Measurements from ENCODE around the gene WASL.

Gene WASL

DNA sequence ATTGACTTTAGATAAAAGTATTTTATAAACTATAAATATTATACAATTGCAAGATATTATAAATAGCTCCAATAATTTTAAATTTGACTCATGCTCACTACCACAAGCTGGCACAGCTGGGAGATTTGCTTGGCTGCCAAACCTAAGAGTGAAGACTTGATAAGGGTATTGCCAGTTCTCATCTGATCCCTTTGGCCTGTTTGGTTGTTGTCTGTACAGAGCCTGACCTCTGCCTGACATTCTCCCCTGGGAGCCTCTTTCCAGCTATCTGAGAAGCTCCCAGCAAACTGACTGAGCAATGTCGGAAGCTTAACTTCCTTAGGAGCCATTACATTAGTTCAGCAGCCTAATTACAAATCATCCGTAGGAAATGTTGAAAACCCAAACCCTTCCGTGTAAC is 103.3 kb downstream of the WASL start:
- Histone ChIP-seq H3K9ac (ENCODE audit: low read length) (no peak overlapping the region), H2AFZ (ENCODE audit: insufficient read depth, low read length, poor library complexity) (no peak overlapping the region), H3K23ac (ENCODE audit: low read length) (no peak overlapping the region), H3K14ac (ENCODE audit: low read length) (no peak overlapping the region), H3K4ac (ENCODE audit: low read depth, low read length) (no peak overlapping the region), H3K36me3 (ENCODE audit: control insufficient read depth in 1 of 2, insufficient read depth in 2 of 2, low read length in 2 of 2) (no peaks in the 10 kb centered on the region), H3K18ac (ENCODE audit: low read length) (no peak overlapping the region), H3K4me3 (ENCODE audit: low read depth, low read length) (no peak overlapping the region), H2AK5ac (ENCODE audit: low read length) (no peak overlapping the region), H4K8ac (ENCODE audit: low read depth, low read length) (no peak overlapping the region), H2BK120ac (ENCODE audit: insufficient read depth, low read length, poor library complexity) (peak overlapping the region; percentile 79), H3K79me1 (ENCODE audit: low read length) (peaks cover 39% of the 10 kb centered on the region), H3K79me2 (ENCODE audit: control insufficient read depth, insufficient read depth, low read length, poor library complexity) (peaks cover 2% of the 10 kb centered on the region), H4K91ac (ENCODE audit: low read depth, low read length) (peak overlapping the region; percentile 91), H3K9me3 (ENCODE audit: insufficient read depth, low read depth, low read length) (no peaks in the 10 kb centered on the region), H2BK12ac (ENCODE audit: low read length) (peak overlapping the region; percentile 67), H3K27ac (ENCODE audit: low read depth, low read length) (peak overlapping the region; percentile 74), H4K12ac (ENCODE audit: low read depth, low read length) (no peak overlapping the region), H2BK5ac (ENCODE audit: low read depth, low read length, poor library complexity) (peak overlapping the region; percentile 58), H3K4me2 (ENCODE audit: low read length) (no peak overlapping the region), H3K4me1 (ENCODE audit: control insufficient read depth in 1 of 2, insufficient read depth in 2 of 2, low read length in 2 of 2) (peaks cover 22 to 24% of the 10 kb centered on the region in 2 experiments), H3K27me3 (ENCODE audit: insufficient read depth, low read length) (no peaks in the 10 kb centered on the region)
- no CpG with 5 or more reads among the region's 3 CpGs for WGBS (ENCODE audit: extremely low coverage, insufficient coverage, insufficient read length)
- no peak for DNase-seq

DNA sequence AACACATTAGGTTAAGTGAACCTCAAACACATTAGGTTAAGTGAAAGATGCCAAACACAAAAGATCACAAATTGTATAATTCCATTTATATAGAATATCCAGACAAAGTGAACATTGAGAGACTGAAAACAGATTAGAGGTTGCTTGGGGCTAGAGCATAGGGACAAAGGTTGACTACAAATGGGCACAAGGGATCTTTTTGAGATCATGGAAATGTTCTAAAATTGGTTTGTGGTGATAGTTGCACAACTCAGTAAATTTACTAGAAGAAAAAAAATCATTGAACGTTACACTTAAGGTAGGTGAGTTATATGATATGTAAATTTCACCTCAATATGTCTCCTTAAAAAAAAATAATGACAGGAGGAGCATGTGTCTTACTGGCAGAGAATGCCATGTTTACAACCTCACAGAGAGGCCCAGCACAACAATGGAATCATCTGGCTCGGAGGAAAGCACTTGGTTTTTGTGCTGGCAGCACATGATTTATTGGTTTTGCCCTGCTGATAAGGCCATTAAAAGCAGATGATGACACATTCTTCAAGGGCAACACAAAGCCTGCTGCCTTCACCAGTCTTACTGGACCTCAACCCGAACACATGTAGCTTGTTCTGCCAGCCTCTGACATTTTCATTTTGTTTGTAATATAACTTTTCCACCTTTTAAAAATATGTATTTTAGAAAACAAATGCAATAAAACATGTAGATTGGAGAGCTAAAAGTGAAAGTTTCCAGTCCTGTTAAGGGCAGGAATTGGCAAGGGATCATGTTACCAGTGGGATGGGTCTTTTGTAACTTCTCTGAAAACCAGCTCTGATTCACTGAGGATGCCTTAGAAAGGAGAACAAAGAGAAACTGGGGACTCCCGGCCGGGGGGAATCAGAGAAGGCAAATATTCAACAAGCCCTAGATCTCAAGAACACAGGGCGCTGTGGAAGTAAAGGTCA is 105.0 kb downstream of the WASL start:
- WGBS (ENCODE audit: extremely low coverage, insufficient coverage, insufficient read length), result no CpG with 5 or more reads among the region's 6 CpGs
- peak overlapping the region; percentile 80 for H3K14ac ChIP-seq (ENCODE audit: low read length)
- peak overlapping the region; percentile 98 for H2BK120ac ChIP-seq (ENCODE audit: insufficient read depth, low read length, poor library complexity)
- no peak overlapping the region for H2AFZ ChIP-seq (ENCODE audit: insufficient read depth, low read length, poor library complexity)
- peaks cover 2% of the 10 kb centered on the region for H3K79me2 ChIP-seq (ENCODE audit: control insufficient read depth, insufficient read depth, low read length, poor library complexity)
- H2BK5ac ChIP-seq (ENCODE audit: low read depth, low read length, poor library complexity), result peak overlapping the region; percentile 96
- H3K4ac ChIP-seq (ENCODE audit: low read depth, low read length), result no peak overlapping the region
- H3K36me3 ChIP-seq (ENCODE audit: control insufficient read depth in 1 of 2, insufficient read depth in 2 of 2, low read length in 2 of 2), result no peaks in the 10 kb centered on the region
- peaks cover 28% of the 10 kb centered on the region for H3K79me1 ChIP-seq (ENCODE audit: low read length)
- no peak overlapping the region for H2AK5ac ChIP-seq (ENCODE audit: low read length)
- no peak overlapping the region for H3K23ac ChIP-seq (ENCODE audit: low read length)
- H3K4me1 ChIP-seq (ENCODE audit: control insufficient read depth in 1 of 2, insufficient read depth in 2 of 2, low read length in 2 of 2), result peaks cover 17 to 19% of the 10 kb centered on the region in 2 experiments
- H4K91ac ChIP-seq (ENCODE audit: low read depth, low read length), result peak overlapping the region; percentile 63
- H3K18ac ChIP-seq (ENCODE audit: low read length), result no peak overlapping the region
- H2BK12ac ChIP-seq (ENCODE audit: low read length), result peak overlapping the region; percentile 32
- peak overlapping the region; percentile 91 for H4K8ac ChIP-seq (ENCODE audit: low read depth, low read length)
- no peaks in the 10 kb centered on the region for H3K9me3 ChIP-seq (ENCODE audit: insufficient read depth, low read depth, low read length)
- no peak overlapping the region for H3K9ac ChIP-seq (ENCODE audit: low read length)
- no peak overlapping the region for H4K12ac ChIP-seq (ENCODE audit: low read depth, low read length)
- no peak overlapping the region for H3K4me3 ChIP-seq (ENCODE audit: low read depth, low read length)
- H3K4me2 ChIP-seq (ENCODE audit: low read length), result peak overlapping the region; percentile 49
- no peaks in the 10 kb centered on the region for H3K27me3 ChIP-seq (ENCODE audit: insufficient read depth, low read length)
- peak; percentile 2 to 32 for DNase-seq
- H3K27ac ChIP-seq (ENCODE audit: low read depth, low read length), result peak overlapping the region; percentile 96

DNA sequence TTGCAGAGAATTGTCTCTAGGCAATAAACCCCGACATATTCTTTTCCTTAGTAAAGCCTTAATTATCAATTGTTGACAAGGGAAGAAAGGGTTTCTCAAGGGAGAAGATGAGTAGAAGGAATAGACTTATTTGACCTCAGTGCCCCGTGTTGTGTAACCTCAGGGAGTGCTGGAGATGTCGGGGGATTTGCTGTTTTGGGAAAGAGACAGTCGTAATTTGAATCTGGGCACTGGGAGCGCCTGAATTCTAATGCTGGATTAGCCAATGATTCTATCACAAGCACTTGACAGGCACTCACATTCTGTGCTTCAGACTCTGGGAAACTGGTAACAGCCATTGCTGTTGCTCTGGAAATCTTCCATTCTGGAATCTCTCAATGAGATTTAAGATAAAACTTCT is 106.9 kb downstream of the WASL start:
- Histone ChIP-seq H3K79me1 (ENCODE audit: low read length) (peaks cover 22% of the 10 kb centered on the region), H2BK5ac (ENCODE audit: low read depth, low read length, poor library complexity) (peak overlapping the region; percentile 6), H2AK5ac (ENCODE audit: low read length) (no peak overlapping the region), H2BK120ac (ENCODE audit: insufficient read depth, low read length, poor library complexity) (peak overlapping the region; percentile 68), H3K4ac (ENCODE audit: low read depth, low read length) (no peak overlapping the region), H4K12ac (ENCODE audit: low read depth, low read length) (no peak overlapping the region), H3K23ac (ENCODE audit: low read length) (no peak overlapping the region), H3K27ac (ENCODE audit: low read depth, low read length) (no peak overlapping the region), H3K4me3 (ENCODE audit: low read depth, low read length) (no peak overlapping the region), H3K79me2 (ENCODE audit: control insufficient read depth, insufficient read depth, low read length, poor library complexity) (peaks cover 2% of the 10 kb centered on the region), H3K4me1 (ENCODE audit: control insufficient read depth in 1 of 2, insufficient read depth in 2 of 2, low read length in 2 of 2) (peaks cover 8 to 14% of the 10 kb centered on the region in 2 experiments), H3K9ac (ENCODE audit: low read length) (no peak overlapping the region), H3K27me3 (ENCODE audit: insufficient read depth, low read length) (no peaks in the 10 kb centered on the region), H2AFZ (ENCODE audit: insufficient read depth, low read length, poor library complexity) (peak overlapping the region; percentile 17), H3K4me2 (ENCODE audit: low read length) (no peak overlapping the region), H3K14ac (ENCODE audit: low read length) (no peak overlapping the region), H3K36me3 (ENCODE audit: control insufficient read depth in 1 of 2, insufficient read depth in 2 of 2, low read length in 2 of 2) (no peaks in the 10 kb centered on the region), H3K9me3 (ENCODE audit: insufficient read depth, low read depth, low read length) (no peaks in the 10 kb centered on the region), H3K18ac (ENCODE audit: low read length) (no peak overlapping the region), H4K8ac (ENCODE audit: low read depth, low read length) (no peak overlapping the region), H2BK12ac (ENCODE audit: low read length) (peak overlapping the region; percentile 87), H4K91ac (ENCODE audit: low read depth, low read length) (peak overlapping the region; percentile 11)
- peak; percentile 50 to 79 for DNase-seq
- no CpG with 5 or more reads among the region's 5 CpGs for WGBS (ENCODE audit: extremely low coverage, insufficient coverage, insufficient read length)

DNA sequence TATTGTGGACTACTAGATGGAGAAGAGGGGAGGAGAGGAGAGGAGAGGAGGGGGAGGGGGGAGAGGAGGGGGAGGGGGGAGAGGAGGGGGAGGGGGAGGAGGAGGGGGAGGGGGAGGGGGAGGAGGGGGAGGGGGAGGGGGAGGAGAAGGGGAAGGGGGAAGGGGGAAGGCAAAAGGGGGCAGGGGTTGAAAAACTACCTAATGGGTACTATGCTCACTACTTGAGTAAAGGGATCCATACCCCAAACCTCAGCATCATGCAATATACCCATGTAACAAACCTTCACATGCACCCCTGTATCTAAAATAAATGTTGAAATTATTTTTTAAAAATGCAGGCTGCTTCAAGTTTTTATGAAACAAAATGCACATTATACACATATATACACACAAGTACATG is 108.2 kb downstream of the WASL start:
- H4K91ac ChIP-seq (ENCODE audit: low read depth, low read length), result no peak overlapping the region
- H2AFZ ChIP-seq (ENCODE audit: insufficient read depth, low read length, poor library complexity), result no peak overlapping the region
- no peak overlapping the region for H3K4me2 ChIP-seq (ENCODE audit: low read length)
- H3K79me2 ChIP-seq (ENCODE audit: control insufficient read depth, insufficient read depth, low read length, poor library complexity), result peaks cover 2% of the 10 kb centered on the region
- no peak overlapping the region for H2BK12ac ChIP-seq (ENCODE audit: low read length)
- no peak overlapping the region for H3K27ac ChIP-seq (ENCODE audit: low read depth, low read length)
- no peak overlapping the region for H3K4me3 ChIP-seq (ENCODE audit: low read depth, low read length)
- no peak overlapping the region for H3K9ac ChIP-seq (ENCODE audit: low read length)
- no peaks in the 10 kb centered on the region for H3K27me3 ChIP-seq (ENCODE audit: insufficient read depth, low read length)
- H3K23ac ChIP-seq (ENCODE audit: low read length), result no peak overlapping the region
- no peak overlapping the region for H3K14ac ChIP-seq (ENCODE audit: low read length)
- H3K36me3 ChIP-seq (ENCODE audit: control insufficient read depth in 1 of 2, insufficient read depth in 2 of 2, low read length in 2 of 2), result no peaks in the 10 kb centered on the region
- peaks cover 15% of the 10 kb centered on the region for H3K79me1 ChIP-seq (ENCODE audit: low read length)
- H3K9me3 ChIP-seq (ENCODE audit: insufficient read depth, low read depth, low read length), result no peaks in the 10 kb centered on the region
- H3K4me1 ChIP-seq (ENCODE audit: control insufficient read depth in 1 of 2, insufficient read depth in 2 of 2, low read length in 2 of 2), result peaks cover 5 to 11% of the 10 kb centered on the region in 2 experiments
- no peak overlapping the region for H3K4ac ChIP-seq (ENCODE audit: low read depth, low read length)
- no peak overlapping the region for H2BK120ac ChIP-seq (ENCODE audit: insufficient read depth, low read length, poor library complexity)
- no peak overlapping the region for H2AK5ac ChIP-seq (ENCODE audit: low read length)
- H2BK5ac ChIP-seq (ENCODE audit: low read depth, low read length, poor library complexity), result no peak overlapping the region
- H4K12ac ChIP-seq (ENCODE audit: low read depth, low read length), result no peak overlapping the region
- no peak overlapping the region for H4K8ac ChIP-seq (ENCODE audit: low read depth, low read length)
- H3K18ac ChIP-seq (ENCODE audit: low read length), result no peak overlapping the region
- no peak for DNase-seq
